HG02938 (cell line): ENCODE results near the gene CRELD2.

Experiments used
- ATAC-seq: cut with Tn5 transposase; IDR thresholded peaks from one replicate; pipeline ENCODE4 v1.9.1; 2021; ENCODE audit warnings: mild to moderate bottlenecking, moderate library complexity; ENCODE audit not compliant: unreplicated experiment

The CRELD2 gene, protein sequence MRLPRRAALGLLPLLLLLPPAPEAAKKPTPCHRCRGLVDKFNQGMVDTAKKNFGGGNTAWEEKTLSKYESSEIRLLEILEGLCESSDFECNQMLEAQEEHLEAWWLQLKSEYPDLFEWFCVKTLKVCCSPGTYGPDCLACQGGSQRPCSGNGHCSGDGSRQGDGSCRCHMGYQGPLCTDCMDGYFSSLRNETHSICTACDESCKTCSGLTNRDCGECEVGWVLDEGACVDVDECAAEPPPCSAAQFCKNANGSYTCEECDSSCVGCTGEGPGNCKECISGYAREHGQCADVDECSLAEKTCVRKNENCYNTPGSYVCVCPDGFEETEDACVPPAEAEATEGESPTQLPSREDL

DNA sequence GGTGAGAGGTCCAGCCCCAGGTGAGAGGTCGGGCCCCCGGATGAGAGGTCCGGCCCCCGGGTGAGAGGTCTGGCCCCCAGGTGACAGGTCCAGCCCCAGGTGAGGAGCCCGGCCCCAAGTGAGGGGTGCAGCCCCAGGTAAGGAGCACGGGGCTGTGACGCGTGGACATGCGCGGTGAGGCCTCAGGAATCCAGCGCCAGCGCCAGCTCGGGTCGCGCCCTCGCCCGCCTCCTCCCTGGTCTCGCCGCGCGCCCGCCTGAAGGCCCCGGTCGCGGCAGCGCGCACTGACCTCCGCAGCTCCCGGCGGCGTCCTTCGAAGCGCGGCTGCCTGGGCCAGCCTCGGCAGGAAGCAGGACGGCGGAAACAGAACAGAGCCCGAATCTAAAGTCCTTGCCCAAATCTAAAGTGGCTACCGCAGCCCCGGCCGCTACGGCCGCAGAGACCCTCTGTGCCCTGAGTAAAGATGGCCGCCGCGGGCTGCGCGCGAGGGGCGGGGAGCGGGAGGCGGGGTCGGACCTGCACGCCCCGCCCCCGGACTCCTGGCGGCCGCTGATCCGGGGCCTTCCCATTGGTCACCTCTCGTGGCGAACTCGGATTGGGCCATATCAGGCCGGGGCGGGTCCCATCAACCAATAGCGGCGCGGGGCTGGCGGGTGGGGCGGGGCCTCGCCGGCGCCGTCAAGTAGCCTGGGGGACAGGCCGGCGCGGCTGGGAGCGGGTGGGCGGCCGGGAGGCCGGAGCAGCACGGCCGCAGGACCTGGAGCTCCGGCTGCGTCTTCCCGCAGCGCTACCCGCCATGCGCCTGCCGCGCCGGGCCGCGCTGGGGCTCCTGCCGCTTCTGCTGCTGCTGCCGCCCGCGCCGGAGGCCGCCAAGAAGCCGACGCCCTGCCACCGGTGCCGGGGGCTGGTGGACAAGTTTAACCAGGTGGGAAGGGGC, at the start of gene CRELD2, which contains the start of gene ALG12:
CRELD2 (plus strand) TSS at position 661 of the 937 bp plus-strand sequence; CDS start at position 797, 136 bp downstream.
ALG12 (minus strand) TSS at position 465 of the 937 bp plus-strand sequence. CDS start 4,673 bp downstream, outside the sequence.
- ATAC-seq, result peak; percentile 77

DNA sequence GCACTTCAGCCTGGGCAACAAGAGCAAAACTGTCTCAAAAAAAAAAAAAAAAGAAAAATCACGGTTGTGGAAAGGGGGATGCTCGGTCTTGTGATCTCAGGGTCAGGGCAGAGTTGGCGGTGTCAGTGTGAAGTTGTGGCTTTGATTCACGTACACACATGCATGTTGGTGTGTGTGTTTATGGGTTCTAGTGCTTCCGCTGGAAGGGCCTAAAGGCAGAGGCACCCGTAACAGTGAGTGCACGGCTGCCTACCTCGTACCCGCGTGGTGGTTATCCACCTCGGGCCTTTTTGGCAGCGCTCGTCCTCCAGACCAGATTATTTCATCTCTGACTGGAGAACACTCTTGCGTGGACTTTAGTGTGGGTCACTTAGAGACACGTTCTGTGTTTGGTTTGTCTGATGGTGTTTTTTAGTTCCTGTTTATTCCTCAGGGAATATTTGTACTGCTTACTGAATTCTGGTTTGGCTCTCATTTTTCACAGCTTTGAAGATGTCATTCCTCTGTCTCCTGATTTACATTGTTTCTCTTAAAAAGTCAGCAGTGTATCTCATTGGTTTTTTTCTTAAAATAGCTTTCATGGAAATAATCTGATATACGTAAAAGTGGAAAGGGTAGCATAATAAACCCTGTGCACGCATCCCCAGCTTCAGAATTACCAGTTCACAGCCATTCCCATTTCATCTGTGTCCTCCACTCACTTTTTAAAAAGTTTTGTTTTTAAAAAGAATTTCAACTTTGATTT, 49.2 kb upstream of the CRELD2 start:
- ATAC-seq, result no peak

DNA sequence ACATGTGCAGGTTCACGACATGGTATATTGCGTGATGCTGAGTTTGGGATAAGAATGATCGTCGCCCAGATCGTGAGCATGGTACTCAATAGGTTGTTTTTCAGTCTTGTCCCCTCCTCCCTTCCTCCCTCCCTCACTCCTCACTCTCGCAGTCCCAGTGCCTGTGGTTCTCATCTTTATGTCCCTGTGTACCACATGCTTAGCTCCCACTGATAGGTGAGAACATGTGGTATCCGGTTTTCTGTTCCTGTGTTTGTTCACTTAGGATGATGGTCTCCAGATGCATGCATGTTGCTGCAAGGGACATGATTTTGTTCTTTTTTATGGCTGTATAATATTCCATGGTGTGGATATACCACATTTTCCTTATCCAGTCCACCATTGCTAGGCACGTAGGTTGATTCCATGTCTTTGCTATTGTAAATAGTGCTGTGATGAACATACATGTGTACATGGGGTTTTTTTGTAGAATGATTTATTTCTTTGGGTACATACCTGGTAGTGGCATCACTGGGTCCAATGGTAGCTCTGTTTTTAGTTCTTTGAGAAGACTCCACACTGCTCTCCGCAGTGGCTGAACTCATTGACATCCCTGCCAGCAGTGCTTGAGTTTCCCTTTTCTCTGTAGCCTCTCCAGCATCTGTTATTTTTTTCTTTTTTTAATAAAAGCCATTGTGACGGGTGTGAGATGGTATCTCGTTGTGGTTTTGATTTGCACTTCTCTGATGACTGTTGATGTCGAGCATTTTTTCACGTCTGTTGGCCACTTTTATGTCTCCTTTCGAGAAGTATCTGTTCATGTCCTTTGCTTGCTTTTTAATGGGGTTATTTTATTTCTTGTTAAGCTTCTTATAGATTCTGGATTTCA, 48.4 kb upstream of the CRELD2 start:
- ATAC-seq, result no peak

DNA sequence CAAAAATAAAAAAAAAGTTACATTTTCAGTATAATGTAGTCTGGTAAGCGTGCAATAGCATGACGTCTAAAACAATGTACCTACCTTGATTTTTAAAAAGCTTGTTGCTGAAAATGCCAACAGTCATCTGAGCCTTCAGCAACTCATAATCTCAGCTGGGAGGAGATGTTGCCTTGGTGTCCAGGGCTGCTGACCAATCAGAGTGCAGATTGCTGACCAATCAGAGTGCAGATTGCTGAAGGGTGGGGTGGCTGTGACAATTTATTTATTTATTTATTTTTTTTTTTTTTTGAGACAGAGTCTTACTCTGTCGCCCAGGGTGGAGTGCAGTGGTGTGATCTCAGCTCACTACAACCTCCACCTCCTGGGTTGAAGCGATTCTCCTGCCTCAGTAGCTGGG, 47.0 kb upstream of the CRELD2 start:
- no peak for ATAC-seq

DNA sequence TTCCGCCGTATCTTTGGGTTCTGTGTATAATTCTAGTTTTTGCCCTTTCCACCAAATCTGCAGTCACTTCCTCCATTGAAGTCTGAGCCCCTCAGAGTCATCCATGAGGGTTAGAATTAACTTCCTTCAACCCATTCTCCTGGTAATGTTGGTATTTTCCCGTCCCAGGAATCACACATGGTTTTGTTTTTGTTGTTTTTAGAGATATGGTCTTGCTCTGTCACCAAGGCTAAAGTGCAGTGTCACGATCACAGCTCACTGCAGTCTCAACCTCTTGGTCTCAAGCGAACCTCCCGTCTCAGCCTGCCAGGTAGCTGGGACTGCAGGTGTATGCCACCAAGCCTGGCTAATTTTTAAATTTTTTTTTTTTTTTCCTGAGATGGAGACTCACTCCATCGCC, 46.1 kb upstream of the CRELD2 start:
- no peak for ATAC-seq

DNA sequence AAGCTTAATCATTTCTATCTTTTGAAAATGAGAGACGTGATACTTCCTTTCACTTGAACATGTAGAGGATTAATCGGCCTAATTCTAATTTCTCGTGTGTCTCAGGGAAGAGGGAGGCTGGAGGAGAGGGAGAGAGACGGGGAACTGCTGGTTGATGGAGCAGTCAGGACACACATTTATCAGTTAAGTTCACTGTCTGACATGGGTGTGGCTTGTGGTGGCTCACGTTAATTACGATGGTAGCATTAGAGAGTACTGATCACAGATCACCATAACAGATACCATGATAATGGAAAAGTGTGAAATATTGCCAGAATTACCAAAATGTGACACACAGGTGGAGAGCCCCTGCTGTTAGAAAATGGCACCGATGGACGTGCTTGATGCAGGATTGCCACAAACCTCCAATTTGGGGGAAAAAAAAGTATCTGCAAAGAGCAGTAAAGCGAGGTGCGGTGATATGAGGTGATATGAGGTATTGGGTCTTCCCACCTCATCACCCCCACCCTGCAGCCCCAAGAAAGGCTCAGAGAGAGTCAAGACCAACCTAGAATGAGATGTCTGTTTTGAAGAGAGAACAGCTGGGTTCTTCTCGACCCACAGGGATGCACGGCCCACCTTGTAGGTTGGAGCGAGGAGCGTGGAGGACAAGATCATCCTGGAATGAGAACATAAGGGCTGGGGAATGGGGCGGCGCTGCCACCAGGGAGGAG, 45.0 kb upstream of the CRELD2 start:
- ATAC-seq, result no peak

DNA sequence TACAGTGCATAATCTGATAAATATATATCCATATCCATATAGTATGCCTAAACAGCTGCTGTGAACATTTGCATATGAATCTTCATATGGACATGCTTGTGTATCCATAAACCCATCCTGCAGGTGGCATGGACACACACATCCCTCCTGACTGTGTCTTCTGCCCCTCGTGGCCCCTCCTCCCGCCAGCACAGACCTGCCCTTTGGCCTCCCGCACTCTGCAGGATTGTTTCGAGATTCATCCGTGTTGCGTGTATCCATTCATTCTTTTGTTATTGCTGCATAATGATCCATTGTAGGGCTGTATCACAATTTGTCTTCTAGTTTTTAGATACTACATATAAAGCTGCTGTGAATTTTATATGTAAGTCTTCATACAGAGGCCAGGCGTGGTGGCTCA, 40.8 kb upstream of the CRELD2 start:
- no peak for ATAC-seq

DNA sequence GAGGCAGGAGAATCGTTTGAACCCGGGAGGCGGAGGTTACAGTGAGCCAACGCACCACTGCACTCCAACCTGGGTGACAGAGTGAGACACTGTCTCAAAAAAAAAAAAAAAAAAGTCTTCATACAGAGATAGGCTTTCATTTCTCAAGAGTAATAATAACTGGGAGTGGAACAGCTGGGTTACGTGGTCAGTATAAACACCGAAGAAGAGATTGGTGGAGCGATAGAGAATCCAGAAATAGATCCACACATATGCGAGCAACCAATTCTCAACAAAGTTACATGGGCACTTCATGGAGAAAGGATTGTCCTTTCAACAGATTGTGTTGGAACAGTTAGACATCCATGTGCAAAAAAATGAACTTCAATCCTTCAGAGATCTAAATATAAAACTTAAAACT, 40.2 kb upstream of the CRELD2 start:
- no peak for ATAC-seq

DNA sequence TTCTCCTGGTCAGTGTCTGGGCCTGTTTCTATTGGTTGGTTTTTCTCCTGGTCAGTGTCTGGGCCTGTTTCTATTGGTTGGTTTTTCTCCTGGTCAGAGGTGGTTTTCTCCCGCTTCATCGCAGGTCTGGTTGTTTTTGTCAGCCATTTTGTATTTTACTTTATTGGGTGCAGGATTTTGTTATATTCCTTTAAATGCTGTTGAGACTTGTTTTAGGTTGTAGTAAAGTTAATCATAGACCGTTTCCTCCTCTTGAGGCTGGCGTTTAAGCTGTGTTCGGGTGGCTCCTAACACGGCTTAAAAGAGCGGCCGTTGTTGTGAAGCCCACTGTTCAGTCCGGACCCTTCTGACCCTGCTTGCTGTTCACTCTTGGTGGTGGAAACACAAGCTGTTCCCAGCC, 38.6 kb upstream of the CRELD2 start:
- ATAC-seq, result no peak

DNA sequence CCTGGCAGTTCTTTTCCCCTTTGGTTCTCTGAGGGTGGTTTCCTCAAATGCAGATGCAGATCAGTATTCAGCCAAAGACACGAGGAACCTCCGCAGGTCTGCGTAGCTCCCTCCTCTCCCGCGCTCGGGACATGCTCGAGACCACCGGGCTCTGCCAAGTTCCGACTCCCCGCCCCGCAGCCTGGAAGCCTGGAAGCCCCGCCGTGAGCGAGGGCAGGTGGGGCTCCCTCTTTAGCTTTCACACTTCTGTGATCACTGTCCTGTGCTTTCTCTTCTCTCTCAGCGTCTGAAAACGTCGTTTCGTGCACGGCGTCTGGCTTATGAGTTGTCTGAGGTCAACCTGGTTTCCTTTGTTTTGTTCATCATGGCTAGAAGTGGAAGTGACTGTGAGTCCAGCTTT, 38.2 kb upstream of the CRELD2 start:
- ATAC-seq, result no peak

DNA sequence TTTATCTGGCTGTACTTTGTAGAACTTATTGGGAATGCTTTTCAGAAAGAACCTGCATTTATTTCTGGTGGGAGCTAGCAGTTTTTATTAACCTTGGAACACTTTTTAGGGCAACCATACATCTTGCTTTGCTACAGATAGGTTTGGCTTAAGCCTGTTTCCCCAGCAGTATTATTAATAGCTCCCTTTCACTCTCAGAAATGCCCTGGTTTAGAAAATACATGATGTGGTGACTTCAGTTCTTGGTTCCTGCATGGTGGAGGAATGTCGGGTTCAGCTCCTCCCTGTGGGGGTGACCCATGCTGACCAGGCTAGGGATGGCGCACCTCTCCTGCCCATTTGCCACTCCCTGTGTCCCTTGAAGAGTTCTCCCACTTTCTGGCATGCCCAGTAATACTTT, 36.6 kb upstream of the CRELD2 start:
- ATAC-seq, result no peak

DNA sequence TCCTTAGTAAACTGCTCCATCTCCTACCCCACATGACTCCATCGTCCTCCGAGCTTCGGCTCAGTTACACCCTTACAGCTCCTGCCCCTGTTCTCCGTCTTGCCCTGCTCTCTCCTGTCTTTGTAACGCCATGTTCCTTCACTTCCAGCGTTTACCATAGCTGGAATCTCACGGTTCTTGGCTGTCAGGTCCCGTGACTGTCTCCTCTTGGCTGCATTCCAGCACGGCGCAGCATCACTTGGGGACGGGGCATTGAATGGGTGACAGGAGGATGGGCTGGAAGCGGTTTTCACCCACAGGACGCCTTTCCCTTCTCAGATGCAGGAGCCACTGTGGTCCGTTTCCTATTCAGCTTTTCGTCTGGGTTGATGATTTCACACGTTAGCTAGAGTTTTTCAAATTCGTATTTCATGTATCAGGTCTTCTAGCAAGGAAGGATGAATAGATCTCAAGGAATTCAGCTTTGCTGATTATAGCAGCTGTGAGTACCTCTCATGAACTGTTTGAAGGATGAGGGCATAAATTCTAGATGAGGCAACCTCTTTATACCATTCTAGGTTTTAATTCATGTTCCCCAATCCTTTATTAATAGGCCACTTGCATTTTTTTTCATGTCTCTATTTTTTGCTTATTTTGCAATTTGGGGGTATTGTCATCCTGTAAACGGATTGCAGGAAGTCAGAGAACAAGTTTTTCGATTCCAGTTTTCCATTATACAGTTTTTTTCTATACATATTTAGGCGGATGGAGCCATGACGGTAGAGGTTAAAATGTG, 35.7 kb upstream of the CRELD2 start:
- ATAC-seq, result no peak

DNA sequence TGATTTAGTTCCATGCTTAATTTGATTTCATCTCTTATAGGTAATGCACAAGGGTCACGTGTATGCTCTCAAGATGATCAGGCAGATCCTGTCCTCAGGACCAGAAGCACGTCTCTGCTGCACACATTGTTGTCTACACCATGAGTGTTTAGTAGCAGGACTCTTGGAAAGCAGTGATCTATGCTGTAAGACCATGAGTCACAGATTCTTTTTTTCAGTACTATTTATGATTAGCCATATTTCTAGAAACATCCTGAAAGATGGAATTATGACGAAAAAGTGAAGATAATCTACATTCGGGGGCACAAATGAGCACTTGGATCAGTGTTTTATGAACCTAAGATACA, 35.2 kb upstream of the CRELD2 start:
- ATAC-seq, result no peak

DNA sequence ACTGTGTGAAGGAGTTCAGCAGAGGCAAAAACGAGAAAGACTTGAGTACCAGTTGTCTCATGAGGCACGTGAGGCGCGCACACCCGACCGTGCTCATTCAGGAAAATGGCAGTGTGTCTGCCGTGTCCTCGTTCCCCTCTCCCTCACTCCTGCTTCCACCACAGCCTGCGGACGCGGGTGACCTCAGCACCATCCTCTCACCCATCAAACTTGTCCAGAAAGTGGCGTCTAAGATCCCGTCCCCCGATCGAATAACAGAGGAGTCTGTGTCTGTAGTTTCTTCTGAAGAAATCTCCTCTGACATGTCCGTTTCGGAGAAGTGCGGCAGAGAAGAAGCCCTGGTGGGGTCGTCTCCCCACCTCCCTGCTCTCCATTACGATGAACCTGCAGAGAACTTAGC, 34.4 kb upstream of the CRELD2 start:
- no peak for ATAC-seq

DNA sequence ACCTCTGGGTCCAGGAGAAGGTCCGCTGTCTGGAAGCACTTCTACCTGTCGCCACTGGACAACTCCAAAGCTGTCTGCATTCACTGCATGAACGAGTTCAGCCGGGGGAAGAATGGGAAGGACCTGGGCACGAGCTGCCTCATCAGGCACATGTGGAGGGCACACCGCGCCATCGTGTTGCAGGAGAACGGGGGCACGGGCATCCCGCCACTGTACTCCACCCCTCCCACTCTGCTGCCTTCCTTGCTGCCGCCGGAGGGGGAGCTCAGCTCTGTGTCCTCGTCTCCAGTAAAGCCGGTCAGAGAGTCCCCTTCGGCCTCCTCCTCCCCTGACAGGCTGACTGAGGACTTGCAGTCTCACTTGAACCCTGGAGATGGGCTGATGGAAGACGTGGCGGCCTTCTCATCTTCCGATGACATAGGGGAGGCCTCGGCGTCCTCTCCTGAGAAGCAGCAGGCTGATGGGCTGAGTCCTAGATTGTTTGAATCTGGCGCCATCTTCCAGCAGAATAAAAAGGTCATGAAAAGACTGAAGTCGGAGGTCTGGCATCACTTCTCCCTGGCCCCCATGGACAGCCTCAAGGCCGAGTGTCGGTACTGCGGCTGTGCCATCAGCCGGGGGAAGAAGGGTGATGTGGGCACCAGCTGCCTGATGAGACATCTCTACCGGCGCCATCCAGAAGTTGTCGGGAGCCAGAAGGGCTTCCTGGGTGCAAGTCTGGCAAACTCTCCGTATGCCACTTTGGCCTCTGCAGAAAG, 33.8 kb upstream of the CRELD2 start:
- ATAC-seq, result no peak

DNA sequence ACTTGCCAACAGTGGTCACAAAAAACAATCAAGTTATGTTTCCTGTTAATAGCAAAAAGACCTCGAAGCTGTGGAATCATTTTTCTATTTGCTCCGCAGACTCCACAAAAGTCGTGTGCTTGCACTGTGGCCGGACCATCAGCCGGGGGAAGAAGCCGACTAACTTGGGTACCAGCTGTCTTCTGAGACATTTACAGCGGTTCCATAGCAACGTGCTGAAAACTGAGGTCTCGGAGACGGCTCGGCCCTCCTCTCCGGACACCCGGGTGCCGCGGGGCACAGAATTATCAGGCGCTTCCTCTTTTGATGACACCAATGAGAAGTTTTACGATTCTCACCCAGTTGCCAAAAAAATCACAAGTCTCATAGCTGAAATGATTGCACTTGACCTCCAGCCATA, 33.2 kb upstream of the CRELD2 start:
- no peak for ATAC-seq

DNA sequence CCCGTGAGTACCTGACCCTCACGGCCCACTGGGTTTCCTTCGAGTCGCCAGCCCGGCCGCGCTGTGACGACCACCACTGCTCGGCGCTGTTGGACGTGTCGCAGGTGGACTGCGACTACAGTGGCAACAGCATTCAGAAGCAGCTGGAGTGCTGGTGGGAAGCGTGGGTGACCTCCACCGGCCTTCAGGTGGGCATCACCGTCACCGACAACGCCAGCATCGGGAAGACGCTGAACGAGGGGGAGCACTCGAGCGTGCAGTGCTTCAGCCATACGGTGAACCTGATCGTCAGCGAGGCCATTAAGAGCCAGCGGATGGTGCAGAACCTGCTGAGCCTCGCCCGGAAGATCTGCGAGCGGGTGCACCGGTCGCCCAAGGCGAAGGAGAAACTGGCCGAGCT, 32.6 kb upstream of the CRELD2 start:
- no peak for ATAC-seq

DNA sequence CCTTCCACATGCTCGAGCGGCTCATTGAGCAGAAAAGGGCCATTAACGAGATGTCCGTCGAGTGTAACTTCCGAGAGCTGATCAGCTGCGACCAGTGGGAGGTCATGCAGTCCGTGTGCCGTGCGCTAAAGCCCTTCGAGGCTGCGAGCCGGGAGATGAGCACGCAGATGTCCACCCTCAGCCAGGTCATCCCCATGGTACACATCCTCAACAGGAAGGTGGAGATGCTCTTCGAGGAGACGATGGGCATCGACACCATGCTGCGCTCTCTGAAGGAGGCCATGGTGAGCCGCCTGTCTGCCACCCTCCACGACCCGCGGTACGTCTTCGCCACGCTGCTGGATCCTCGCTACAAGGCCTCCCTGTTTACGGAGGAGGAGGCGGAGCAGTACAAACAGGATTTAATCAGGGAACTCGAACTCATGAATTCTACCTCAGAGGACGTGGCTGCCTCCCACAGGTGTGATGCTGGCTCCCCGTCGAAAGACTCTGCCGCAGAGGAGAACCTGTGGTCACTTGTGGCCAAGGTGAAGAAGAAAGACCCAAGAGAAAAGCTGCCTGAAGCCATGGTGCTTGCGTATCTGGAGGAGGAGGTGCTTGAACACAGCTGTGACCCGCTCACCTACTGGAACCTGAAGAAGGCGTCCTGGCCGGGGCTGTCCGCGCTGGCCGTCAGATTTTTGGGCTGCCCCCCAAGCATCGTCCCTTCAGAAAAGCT, 31.9 kb upstream of the CRELD2 start:
- no peak for ATAC-seq
